ENCODE data around the gene CELF5. TPM values are rescaled to one million over a fixed set of nuclear protein-coding genes. Genes with fewer than 3 reads are reported as not detected.
"Not testable (repeated sequence)": the region's sequence is repeated elsewhere in the genome, so short reads cannot be mapped to it uniquely, and the experiment has no call there.

Gene CELF5
- total and polyA plus RNA-seq, 2 experiments from 2014 or later, result 1.1 TPM; not detected in 1

- no peaks in the 10 kb centered on the region for H3K9me2 ChIP-seq (ENCODE audit: insufficient read depth)
- no peak overlapping the region for H3K4me3 ChIP-seq
- H3K36me3 ChIP-seq (ENCODE audit: low read depth), result no peaks in the 10 kb centered on the region
Observed at GRCh38 chr19:3198901-3199700, 25.4 kb upstream of the CELF5 start.

GRCh38 chr19:3201072-3201700 lies 23.3 kb upstream of the CELF5 start:
- Histone ChIP-seq H2AFZ (no peak overlapping the region), H3K9ac (no peak overlapping the region), H3K9me3 (ENCODE audit: low read depth) (no peaks in the 10 kb centered on the region), H3K27me3 (replicated peaks; ENCODE audit: insufficient read depth) (no peaks in the 10 kb centered on the region), H3K36me3 (ENCODE audit: low read depth) (no peaks in the 10 kb centered on the region; the same call in 1 of the 2 replicates), H3F3A (ENCODE audit: insufficient read depth) (no peaks in the 10 kb centered on the region), H3K4me2 (ENCODE audit: unreplicated experiment) (no peak overlapping the region), H3K79me2 (ENCODE audit: insufficient read depth) (no peaks in the 10 kb centered on the region), H3K27ac (no peak overlapping the region), H3K4me1 (ENCODE audit: insufficient read depth) (no peaks in the 10 kb centered on the region), H3K9me2 (ENCODE audit: insufficient read depth) (no peaks in the 10 kb centered on the region), H4K20me1 (ENCODE audit: insufficient read depth) (no peaks in the 10 kb centered on the region), H3K4me3 (no peak overlapping the region)
- TF ChIP-seq EZH2 (IDR thresholded peaks at IDR 0.05; ENCODE audit: insufficient read depth, poor library complexity, severe bottlenecking), result no peak
- no peak for TF ChIP-seq EZH2phosphoT487 (IDR thresholded peaks at IDR 0.05; ENCODE audit: insufficient read depth, low read depth)
- 89 to 95% methylated on average over 23 to 39 of the region's 39 CpGs for WGBS, 2 experiments (ENCODE audit: low coverage in 1 of 2, low lambda C conversion rate in 2 of 2, missing lambda C conversion rate in 2 of 2)
- DNase-seq, result no peak
- in situ Hi-C loops (cut with MboI), result no loop called here

More at GRCh38 chr19:3198901-3199700, 25.4 kb upstream of the CELF5 start:
- Histone ChIP-seq H3K4me2 (ENCODE audit: unreplicated experiment) (no peak overlapping the region), H3K27me3 (replicated peaks; ENCODE audit: insufficient read depth) (no peaks in the 10 kb centered on the region), H3K9me3 (ENCODE audit: low read depth) (no peaks in the 10 kb centered on the region), H2AFZ (no peak overlapping the region), H3F3A (ENCODE audit: insufficient read depth) (no peaks in the 10 kb centered on the region), H3K79me2 (ENCODE audit: insufficient read depth) (peaks cover 7% of the 10 kb centered on the region; the same call in 1 of the 2 replicates), H3K4me1 (ENCODE audit: insufficient read depth) (no peaks in the 10 kb centered on the region), H3K9ac (no peak overlapping the region), H3K27ac (no peak overlapping the region), H4K20me1 (ENCODE audit: insufficient read depth) (no peaks in the 10 kb centered on the region)
- no peak for DNase-seq
- in situ Hi-C loops (cut with MboI), result no loop called here
- WGBS, 2 experiments (ENCODE audit: low coverage in 1 of 2, low lambda C conversion rate in 2 of 2, missing lambda C conversion rate in 2 of 2), result 94 to 95% methylated on average over 28 to 43 of the region's 43 CpGs
- TF ChIP-seq EZH2 (IDR thresholded peaks at IDR 0.05; ENCODE audit: insufficient read depth, poor library complexity, severe bottlenecking), result no peak
- TF ChIP-seq EZH2phosphoT487 (IDR thresholded peaks at IDR 0.05; ENCODE audit: insufficient read depth, low read depth), result no peak

GRCh38 chr19:3201911-3202310 lies 22.6 kb upstream of the CELF5 start:
- no peak overlapping the region for H3K4me2 ChIP-seq (ENCODE audit: unreplicated experiment)
- H3K9ac ChIP-seq, result no peak overlapping the region
- no peak for DNase-seq
- no peaks in the 10 kb centered on the region for H3F3A ChIP-seq (ENCODE audit: insufficient read depth)
- H3K9me2 ChIP-seq (ENCODE audit: insufficient read depth), result no peaks in the 10 kb centered on the region
- no peaks in the 10 kb centered on the region for H3K79me2 ChIP-seq (ENCODE audit: insufficient read depth)
- no peak overlapping the region for H3K27ac ChIP-seq
- WGBS, 2 experiments (ENCODE audit: low coverage in 1 of 2, low lambda C conversion rate in 2 of 2, missing lambda C conversion rate in 2 of 2), result 92 to 93% methylated on average over 14 of the region's 14 CpGs
- H3K4me3 ChIP-seq, result no peak overlapping the region
- in situ Hi-C loops (cut with MboI), result no loop called here
- H3K36me3 ChIP-seq (ENCODE audit: low read depth), result no peaks in the 10 kb centered on the region; the same call in 1 of the 2 replicates
- no peaks in the 10 kb centered on the region for H3K27me3 ChIP-seq (replicated peaks; ENCODE audit: insufficient read depth)
- no peak for TF ChIP-seq EZH2phosphoT487 (IDR thresholded peaks at IDR 0.05; ENCODE audit: insufficient read depth, low read depth)
- TF ChIP-seq EZH2 (IDR thresholded peaks at IDR 0.05; ENCODE audit: insufficient read depth, poor library complexity, severe bottlenecking), result no peak
- H3K9me3 ChIP-seq (ENCODE audit: low read depth), result no peaks in the 10 kb centered on the region
- no peaks in the 10 kb centered on the region for H4K20me1 ChIP-seq (ENCODE audit: insufficient read depth)
- no peak overlapping the region for H2AFZ ChIP-seq
- H3K4me1 ChIP-seq (ENCODE audit: insufficient read depth), result no peaks in the 10 kb centered on the region

GRCh38 chr19:3202346-3202745 lies 22.1 kb upstream of the CELF5 start:
- H3K4me3 ChIP-seq, result no peak overlapping the region
- DNase-seq, result no peak
- no peak overlapping the region for H3K9ac ChIP-seq
- no peaks in the 10 kb centered on the region; the same call in 1 of the 2 replicates for H3K36me3 ChIP-seq (ENCODE audit: low read depth)
- H3K9me2 ChIP-seq (ENCODE audit: insufficient read depth), result no peaks in the 10 kb centered on the region
- H3K27me3 ChIP-seq (replicated peaks; ENCODE audit: insufficient read depth), result no peaks in the 10 kb centered on the region
- H3K4me1 ChIP-seq (ENCODE audit: insufficient read depth), result no peaks in the 10 kb centered on the region
- 81 to 83% methylated on average over 12 of the region's 12 CpGs for WGBS, 2 experiments (ENCODE audit: low coverage in 1 of 2, low lambda C conversion rate in 2 of 2, missing lambda C conversion rate in 2 of 2)
- TF ChIP-seq EZH2 (IDR thresholded peaks at IDR 0.05; ENCODE audit: insufficient read depth, poor library complexity, severe bottlenecking) (no peak), EZH2phosphoT487 (IDR thresholded peaks at IDR 0.05; ENCODE audit: insufficient read depth, low read depth) (no peak)
- no peak overlapping the region for H3K4me2 ChIP-seq (ENCODE audit: unreplicated experiment)
- no peaks in the 10 kb centered on the region for H3F3A ChIP-seq (ENCODE audit: insufficient read depth)
- in situ Hi-C loops (cut with MboI), result no loop called here
- H3K27ac ChIP-seq, result no peak overlapping the region
- no peak overlapping the region for H2AFZ ChIP-seq
- no peaks in the 10 kb centered on the region for H3K9me3 ChIP-seq (ENCODE audit: low read depth)
- no peaks in the 10 kb centered on the region for H3K79me2 ChIP-seq (ENCODE audit: insufficient read depth)
- H4K20me1 ChIP-seq (ENCODE audit: insufficient read depth), result no peaks in the 10 kb centered on the region

- in situ Hi-C loops (cut with MboI); H3K4me3 ChIP-seq; H3K27me3 ChIP-seq (replicated peaks; ENCODE audit: insufficient read depth); H3K79me2 ChIP-seq (ENCODE audit: insufficient read depth); H3K36me3 ChIP-seq (ENCODE audit: low read depth); H3K4me1 ChIP-seq (ENCODE audit: insufficient read depth); DNase-seq; H2AFZ ChIP-seq; H3K4me2 ChIP-seq (ENCODE audit: unreplicated experiment); H4K20me1 ChIP-seq (ENCODE audit: insufficient read depth); H3F3A ChIP-seq (ENCODE audit: insufficient read depth); H3K9me3 ChIP-seq (ENCODE audit: low read depth); H3K27ac ChIP-seq; H3K9ac ChIP-seq; H3K9me2 ChIP-seq (ENCODE audit: insufficient read depth): not testable (repeated sequence)
- WGBS, 2 experiments (ENCODE audit: low coverage in 1 of 2, low lambda C conversion rate in 2 of 2, missing lambda C conversion rate in 2 of 2), result 89 to 95% methylated on average over 7 of the region's 7 CpGs
Observed at GRCh38 chr19:3202895-3203294, 21.6 kb upstream of the CELF5 start.

Measured in GM23248 (cell line).